ENCODE measurements around the gene C3orf85.

Gene C3orf85

GRCh38 chr3:109149078-109149477 lies 12.6 kb downstream of the C3orf85 start:
- Histone ChIP-seq H2AFZ (ENCODE audit: low read length) (no peak overlapping the region), H3K27ac (ENCODE audit: low read depth, low read length, poor library complexity, severe bottlenecking) (no peak overlapping the region), H3K4me2 (ENCODE audit: low read length) (no peak overlapping the region)

GRCh38 chr3:109152320-109152719 lies 15.8 kb downstream of the C3orf85 start:
- Histone ChIP-seq H3K4me2 (ENCODE audit: low read length) (no peak overlapping the region), H3K79me2 (ENCODE audit: insufficient read depth, low read length) (no peaks in the 10 kb centered on the region), H2AFZ (ENCODE audit: low read length) (no peak overlapping the region), H3K36me3 (ENCODE audit: insufficient read depth, low read length) (no peaks in the 10 kb centered on the region), H3K9me3 (ENCODE audit: low read length) (no peaks in the 10 kb centered on the region), H3K4me1 (ENCODE audit: insufficient read depth, low read length, severe bottlenecking) (no peaks in the 10 kb centered on the region), H3K27me3 (ENCODE audit: insufficient read depth, low read length) (no peaks in the 10 kb centered on the region), H3K27ac (ENCODE audit: low read depth, low read length, poor library complexity, severe bottlenecking) (no peak overlapping the region), H3K9me2 (ENCODE audit: low read depth, low read length) (no peaks in the 10 kb centered on the region), H3F3A (ENCODE audit: insufficient read depth, low read length) (no peaks in the 10 kb centered on the region), H3K4me3 (ENCODE audit: low read depth, low read length, poor library complexity, severe bottlenecking) (no peak overlapping the region), H4K20me1 (ENCODE audit: insufficient read depth, low read length) (no peaks in the 10 kb centered on the region), H3K9ac (ENCODE audit: low read length) (no peak overlapping the region)
- no peak for TF ChIP-seq EZH2 (IDR thresholded peaks at IDR 0.05; ENCODE audit: borderline replicate concordance, low read length)
- TF ChIP-seq CTCF (IDR thresholded peaks at IDR 0.05; ENCODE audit: low read length), result no peak

More at GRCh38 chr3:109149078-109149477, 12.6 kb downstream of the C3orf85 start:
- Histone ChIP-seq H3K4me3 (ENCODE audit: low read depth, low read length, poor library complexity, severe bottlenecking) (no peak overlapping the region), H3K79me2 (ENCODE audit: insufficient read depth, low read length) (no peaks in the 10 kb centered on the region), H3F3A (ENCODE audit: insufficient read depth, low read length) (no peaks in the 10 kb centered on the region), H3K9me2 (ENCODE audit: low read depth, low read length) (no peaks in the 10 kb centered on the region), H3K9ac (ENCODE audit: low read length) (no peak overlapping the region), H3K36me3 (ENCODE audit: insufficient read depth, low read length) (no peaks in the 10 kb centered on the region), H3K4me1 (ENCODE audit: insufficient read depth, low read length, severe bottlenecking) (no peaks in the 10 kb centered on the region), H3K9me3 (ENCODE audit: low read length) (no peaks in the 10 kb centered on the region), H4K20me1 (ENCODE audit: insufficient read depth, low read length) (no peaks in the 10 kb centered on the region), H3K27me3 (ENCODE audit: insufficient read depth, low read length) (no peaks in the 10 kb centered on the region)
- TF ChIP-seq CTCF (IDR thresholded peaks at IDR 0.05; ENCODE audit: low read length), result no peak
- no peak for TF ChIP-seq EZH2 (IDR thresholded peaks at IDR 0.05; ENCODE audit: borderline replicate concordance, low read length)

GRCh38 chr3:109154979-109155378 lies 18.5 kb downstream of the C3orf85 start:
- no peaks in the 10 kb centered on the region for H3K4me1 ChIP-seq (ENCODE audit: insufficient read depth, low read length, severe bottlenecking)
- H3K27ac ChIP-seq (ENCODE audit: low read depth, low read length, poor library complexity, severe bottlenecking), result no peak overlapping the region
- H3K9ac ChIP-seq (ENCODE audit: low read length), result no peak overlapping the region
- TF ChIP-seq CTCF (IDR thresholded peaks at IDR 0.05; ENCODE audit: low read length) (no peak), EZH2 (IDR thresholded peaks at IDR 0.05; ENCODE audit: borderline replicate concordance, low read length) (no peak)
- H3K4me3 ChIP-seq (ENCODE audit: low read depth, low read length, poor library complexity, severe bottlenecking), result no peak overlapping the region
- H2AFZ ChIP-seq (ENCODE audit: low read length), result no peak overlapping the region
- H3K79me2 ChIP-seq (ENCODE audit: insufficient read depth, low read length), result no peaks in the 10 kb centered on the region
- no peaks in the 10 kb centered on the region for H3K36me3 ChIP-seq (ENCODE audit: insufficient read depth, low read length)
- H4K20me1 ChIP-seq (ENCODE audit: insufficient read depth, low read length), result no peaks in the 10 kb centered on the region
- no peaks in the 10 kb centered on the region for H3K9me3 ChIP-seq (ENCODE audit: low read length)
- no peaks in the 10 kb centered on the region for H3F3A ChIP-seq (ENCODE audit: insufficient read depth, low read length)
- H3K9me2 ChIP-seq (ENCODE audit: low read depth, low read length), result no peaks in the 10 kb centered on the region
- no peak overlapping the region for H3K4me2 ChIP-seq (ENCODE audit: low read length)
- no peaks in the 10 kb centered on the region for H3K27me3 ChIP-seq (ENCODE audit: insufficient read depth, low read length)
